OCI-LY3 (cell line): ENCODE measurements around the gene PDCD4.

Experiments used
- H2AFZ ChIP-seq: fragments of 200-600, 300-600 bp; shearing (Covaris generic); 2 replicates; pipeline ENCODE4 v1.6.0; 2014; ENCODE audit warnings: antibody characterized with exemption, low read depth, low read length
- H3K27ac ChIP-seq: fragments of 200-600, 300-600 bp; sonication (generic); 2 replicates; pipeline ENCODE4 v1.5.1; 2014; ENCODE audit warnings: mild to moderate bottlenecking, low read length, moderate library complexity, mixed read lengths
- H3K27me3 ChIP-seq: fragments of 200-600, 300-600 bp; sonication (generic); 2 replicates; pipeline ENCODE4 v1.6.1; 2014; ENCODE audit warnings: low read depth, low read length, mixed read lengths
- H3K36me3 ChIP-seq: fragments of 200-600, 300-600 bp; sonication (generic); replicated peaks from 2 replicates; pipeline ENCODE3; 2014; ENCODE audit warnings: low read depth, low read length, mixed read lengths
- H3K4me1 ChIP-seq: fragments of 300-600, 200-600 bp; sonication (generic); 2 replicates; pipeline ENCODE4 v1.6.1; 2014; ENCODE audit warnings: low read length, mixed read lengths
- H3K4me2 ChIP-seq: fragments of 200-600, 300-600 bp; sonication (generic); 2 replicates; pipeline ENCODE4 v1.6.1; 2014; ENCODE audit warnings: low read length, mixed read lengths
- H3K4me3 ChIP-seq: fragments of 300-600, 200-600 bp; sonication (generic); 2 replicates; pipeline ENCODE4 v1.5.1; 2014; ENCODE audit warnings: antibody characterized with exemption, mild to moderate bottlenecking, low read length, moderate library complexity
- H3K79me2 ChIP-seq: fragments of 300-600, 200-600 bp; shearing (Covaris generic); 2 replicates; pipeline ENCODE4 v1.6.1; 2014; ENCODE audit warnings: mild to moderate bottlenecking, low read length, mixed read lengths
- H3K9ac ChIP-seq: fragments of 300-600, 200-600 bp; shearing (Covaris generic); 2 replicates; pipeline ENCODE4 v1.6.0; 2014; ENCODE audit warnings: mild to moderate bottlenecking, low read length, moderate library complexity
- H3K9me3 ChIP-seq: fragments of 200-600, 300-600 bp; shearing (Covaris generic); 2 replicates; pipeline ENCODE4 v1.6.1; 2014; ENCODE audit warnings: low read length, mixed read lengths; ENCODE audit not compliant: insufficient read depth
- H4K20me1 ChIP-seq: fragments of 200-600, 300-600 bp; sonication (generic); 2 replicates; pipeline ENCODE4 v1.6.1; 2016; ENCODE audit warnings: low read length, mixed read lengths; ENCODE audit not compliant: insufficient read depth
- CTCF ChIP-seq: fragments of 200-600, 300-600 bp; sonication (generic); IDR thresholded peaks from 2 replicates; pipeline ENCODE4 v1.5.1; 2014; ENCODE audit warnings: antibody characterized with exemption, low read length, low read depth
- EZH2phosphoT487 ChIP-seq: fragments of 200-600 bp; shearing (Covaris generic); IDR thresholded peaks from 2 replicates; pipeline ENCODE4 v1.6.1; 2018; ENCODE audit warnings: antibody characterized with exemption, mixed run types, low read depth

The PDCD4 gene

GRCh38 chr10:110872984-110873923 lies 1.5 kb downstream of the PDCD4 start:
- Histone ChIP-seq H3K36me3 (peaks cover 3% of the 10 kb centered on the region), H3K9me3 (no peaks in the 10 kb centered on the region), H3K27me3 (no peaks in the 10 kb centered on the region), H3K9ac (peak overlapping the region; percentile 90), H3K27ac (peak overlapping the region; percentile 77), H3K4me3 (peak overlapping the region; percentile 89), H3K4me1 (peaks cover 26% of the 10 kb centered on the region), H2AFZ (0 out of 2 replicates have a peak overlapping the region, but pooled peaks have one; percentile 38), H3K4me2 (peak overlapping the region; percentile 100), H4K20me1 (no peaks in the 10 kb centered on the region), H3K79me2 (peaks cover 18% of the 10 kb centered on the region)
- TF ChIP-seq EZH2phosphoT487 (no peak), CTCF (no peak)

GRCh38 chr10:110873951-110874350 lies 2.2 kb downstream of the PDCD4 start:
- H3K4me2 ChIP-seq, result peak overlapping the region; percentile 100
- no peaks in the 10 kb centered on the region for H3K9me3 ChIP-seq
- H3K27ac ChIP-seq, result no peak overlapping the region
- H3K9ac ChIP-seq, result peak overlapping the region; percentile 90; the same call in 1 of the 2 replicates
- H3K79me2 ChIP-seq, result peaks cover 18% of the 10 kb centered on the region
- TF ChIP-seq CTCF (no peak), EZH2phosphoT487 (no peak)
- peaks cover 3% of the 10 kb centered on the region for H3K36me3 ChIP-seq
- H2AFZ ChIP-seq, result no peak overlapping the region
- H3K4me1 ChIP-seq, result peaks cover 19% of the 10 kb centered on the region
- peak overlapping the region; percentile 89 for H3K4me3 ChIP-seq
- no peaks in the 10 kb centered on the region for H3K27me3 ChIP-seq
- H4K20me1 ChIP-seq, result no peaks in the 10 kb centered on the region

GRCh38 chr10:110876000-110876399 lies 4.3 kb downstream of the PDCD4 start:
- H3K36me3 ChIP-seq, result peaks cover 3% of the 10 kb centered on the region

More at GRCh38 chr10:110876000-110876399, 4.3 kb downstream of the PDCD4 start:
- H4K20me1 ChIP-seq, result no peaks in the 10 kb centered on the region
- H3K79me2 ChIP-seq, result peaks cover 18% of the 10 kb centered on the region
- no peak overlapping the region for H3K4me2 ChIP-seq
- no peak overlapping the region for H3K4me3 ChIP-seq
- H3K4me1 ChIP-seq, result peaks cover 11% of the 10 kb centered on the region
- H2AFZ ChIP-seq, result no peak overlapping the region
- no peak overlapping the region for H3K27ac ChIP-seq
- no peaks in the 10 kb centered on the region for H3K9me3 ChIP-seq
- H3K9ac ChIP-seq, result no peak overlapping the region
- TF ChIP-seq EZH2phosphoT487 (no peak), CTCF (no peak)
- H3K27me3 ChIP-seq, result no peaks in the 10 kb centered on the region
